Uterus (tissue), 4 donors: ENCODE results near the gene LIMK2. TPM values are rescaled to one million over a fixed set of nuclear protein-coding genes. Genes with fewer than 3 reads are reported as not detected.

Experiments
- DNase-seq, 2 donors: peaks; one replicate each; pipeline ENCODE4 v3.0.0-alpha.2; 2019 to 2020
- H3K27ac ChIP-seq, 2 donors: fragments of 200-600 bp; sonication (generic); 1 replicate in 1 of 2; 2 replicates in 1 of 2; pipeline ENCODE4 v1.5.1; 2016 to 2018
- H3K27me3 ChIP-seq, 2 donors: fragments of 200-600 bp; sonication (generic); one replicate each; pipeline ENCODE4 v1.5.1; 2018 to 2019; ENCODE audit warnings: control low read depth in 1 of 2
- H3K36me3 ChIP-seq, 2 donors: fragments of 200-600 bp; sonication (generic); one replicate each; pipeline ENCODE4 v1.5.1; 2019; ENCODE audit warnings: control low read depth in 1 of 2
- H3K4me1 ChIP-seq, 2 donors: fragments of 200-600 bp; sonication (generic); one replicate each; pipeline ENCODE4 v1.5.1; 2018 to 2019; ENCODE audit warnings: control low read depth in 1 of 2
- H3K4me3 ChIP-seq, 2 donors: fragments of 200-600 bp; sonication (generic); 1 replicate in 1 of 2; 2 replicates in 1 of 2; pipeline ENCODE4 v1.5.1; 2018 to 2019; ENCODE audit warnings: mild to moderate bottlenecking in 1 of 2
- H3K9me3 ChIP-seq, 2 donors: fragments of 200-600 bp; sonication (generic); one replicate each; pipeline ENCODE4 v1.5.1; 2019; ENCODE audit warnings: control low read depth in 1 of 2
- POLR2A ChIP-seq, 2 donors: fragments of 450-650 bp; IDR thresholded peaks; one replicate each; pipeline ENCODE4 v1.6.1; 2016; ENCODE audit warnings: antibody characterized with exemption in 2 of 2, mild to moderate bottlenecking in 1 of 2, moderate library complexity in 1 of 2
- intact Hi-C: fragments of 100-400 bp; cut with DNase I; formaldehyde crosslinking; loops from one replicate; pipeline ENCODE4 v1.15.1; 2023; ENCODE audit warnings: low total_unique reads
- total RNA-seq, 4 donors: library from RNA; depleted of rRNA in 3 of 4; stranded (reverse); fragments of >200 nt in 3 of 4; gene quantifications; one replicate each; pipeline versions ENCODE4 v1.1.0 to v1.2.4, GENCODE V29; 2014 to 2023
- TF ChIP-seq, protein P1 (sequence below), 4 experiments: fragments of 200-600 bp in 2 of 4; fragments of 450-650 bp in 2 of 4; sonication (generic) in 2 of 4; IDR thresholded peaks; one replicate each; pipeline ENCODE4 v1.5.1; 2016 to 2019; ENCODE audit warnings: antibody characterized with exemption in 4 of 4, mild to moderate bottlenecking in 2 of 4, moderate library complexity in 1 of 4
- donor health status: DM: yes; HTN: yes; CAD: no.

The LIMK2 gene
- total RNA-seq, 4 donors from 2014 or later: 7.2 to 52.0 (median 22.1) TPM

DNA sequence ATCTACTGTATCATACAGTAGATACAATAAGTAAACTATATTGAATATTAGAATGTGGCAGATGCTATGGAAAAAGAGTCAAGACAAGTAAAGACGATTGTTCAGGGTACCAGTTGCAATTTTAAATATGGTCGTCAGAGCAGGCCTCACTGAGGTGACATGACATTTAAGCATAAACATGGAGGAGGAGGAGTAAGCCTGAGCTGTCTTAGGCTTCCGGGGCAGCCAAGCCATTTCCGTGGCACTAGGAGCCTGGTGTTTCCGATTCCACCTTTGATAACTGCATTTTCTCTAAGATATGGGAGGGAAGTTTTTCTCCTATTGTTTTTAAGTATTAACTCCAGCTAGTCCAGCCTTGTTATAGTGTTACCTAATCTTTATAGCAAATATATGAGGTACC lies 65.6 kb downstream of the LIMK2 start:
- H3K36me3 ChIP-seq: no peaks in the 10 kb centered on the region
- TF ChIP-seq, protein P1, sequence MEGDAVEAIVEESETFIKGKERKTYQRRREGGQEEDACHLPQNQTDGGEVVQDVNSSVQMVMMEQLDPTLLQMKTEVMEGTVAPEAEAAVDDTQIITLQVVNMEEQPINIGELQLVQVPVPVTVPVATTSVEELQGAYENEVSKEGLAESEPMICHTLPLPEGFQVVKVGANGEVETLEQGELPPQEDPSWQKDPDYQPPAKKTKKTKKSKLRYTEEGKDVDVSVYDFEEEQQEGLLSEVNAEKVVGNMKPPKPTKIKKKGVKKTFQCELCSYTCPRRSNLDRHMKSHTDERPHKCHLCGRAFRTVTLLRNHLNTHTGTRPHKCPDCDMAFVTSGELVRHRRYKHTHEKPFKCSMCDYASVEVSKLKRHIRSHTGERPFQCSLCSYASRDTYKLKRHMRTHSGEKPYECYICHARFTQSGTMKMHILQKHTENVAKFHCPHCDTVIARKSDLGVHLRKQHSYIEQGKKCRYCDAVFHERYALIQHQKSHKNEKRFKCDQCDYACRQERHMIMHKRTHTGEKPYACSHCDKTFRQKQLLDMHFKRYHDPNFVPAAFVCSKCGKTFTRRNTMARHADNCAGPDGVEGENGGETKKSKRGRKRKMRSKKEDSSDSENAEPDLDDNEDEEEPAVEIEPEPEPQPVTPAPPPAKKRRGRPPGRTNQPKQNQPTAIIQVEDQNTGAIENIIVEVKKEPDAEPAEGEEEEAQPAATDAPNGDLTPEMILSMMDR (IDR thresholded peaks at IDR 0.05): no peak
- no peak for TF ChIP-seq POLR2A (IDR thresholded peaks at IDR 0.05)
- no peaks in the 10 kb centered on the region for H3K27me3 ChIP-seq
- no peak overlapping the region for H3K27ac ChIP-seq
- no peak overlapping the region for H3K4me3 ChIP-seq
- no peak for DNase-seq
- intact Hi-C loops: no loop called here
- no peaks in the 10 kb centered on the region for H3K9me3 ChIP-seq
- H3K4me1 ChIP-seq: no peaks in the 10 kb centered on the region

DNA sequence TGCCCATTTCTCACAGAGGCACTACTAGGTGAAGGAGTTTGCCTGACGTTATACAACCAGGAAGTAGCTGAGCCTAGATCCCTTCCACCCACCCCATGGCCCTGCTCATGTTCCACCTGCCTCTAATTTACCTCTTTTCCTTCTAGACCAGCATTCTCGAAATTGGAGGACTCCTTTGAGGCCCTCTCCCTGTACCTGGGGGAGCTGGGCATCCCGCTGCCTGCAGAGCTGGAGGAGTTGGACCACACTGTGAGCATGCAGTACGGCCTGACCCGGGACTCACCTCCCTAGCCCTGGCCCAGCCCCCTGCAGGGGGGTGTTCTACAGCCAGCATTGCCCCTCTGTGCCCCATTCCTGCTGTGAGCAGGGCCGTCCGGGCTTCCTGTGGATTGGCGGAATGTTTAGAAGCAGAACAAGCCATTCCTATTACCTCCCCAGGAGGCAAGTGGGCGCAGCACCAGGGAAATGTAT lies 66.1 kb downstream of the LIMK2 start:
- H3K36me3 ChIP-seq: no peaks in the 10 kb centered on the region
- no peak for DNase-seq
- intact Hi-C loops: no loop called here
- no peak for TF ChIP-seq POLR2A (IDR thresholded peaks at IDR 0.05)
- TF ChIP-seq, protein P1 (IDR thresholded peaks at IDR 0.05): no peak
- no peak overlapping the region for H3K4me3 ChIP-seq
- H3K4me1 ChIP-seq: no peaks in the 10 kb centered on the region
- no peaks in the 10 kb centered on the region for H3K27me3 ChIP-seq
- peak overlapping the region in 1 of 2 donors; percentile 42 for H3K27ac ChIP-seq
- H3K9me3 ChIP-seq: no peaks in the 10 kb centered on the region

DNA sequence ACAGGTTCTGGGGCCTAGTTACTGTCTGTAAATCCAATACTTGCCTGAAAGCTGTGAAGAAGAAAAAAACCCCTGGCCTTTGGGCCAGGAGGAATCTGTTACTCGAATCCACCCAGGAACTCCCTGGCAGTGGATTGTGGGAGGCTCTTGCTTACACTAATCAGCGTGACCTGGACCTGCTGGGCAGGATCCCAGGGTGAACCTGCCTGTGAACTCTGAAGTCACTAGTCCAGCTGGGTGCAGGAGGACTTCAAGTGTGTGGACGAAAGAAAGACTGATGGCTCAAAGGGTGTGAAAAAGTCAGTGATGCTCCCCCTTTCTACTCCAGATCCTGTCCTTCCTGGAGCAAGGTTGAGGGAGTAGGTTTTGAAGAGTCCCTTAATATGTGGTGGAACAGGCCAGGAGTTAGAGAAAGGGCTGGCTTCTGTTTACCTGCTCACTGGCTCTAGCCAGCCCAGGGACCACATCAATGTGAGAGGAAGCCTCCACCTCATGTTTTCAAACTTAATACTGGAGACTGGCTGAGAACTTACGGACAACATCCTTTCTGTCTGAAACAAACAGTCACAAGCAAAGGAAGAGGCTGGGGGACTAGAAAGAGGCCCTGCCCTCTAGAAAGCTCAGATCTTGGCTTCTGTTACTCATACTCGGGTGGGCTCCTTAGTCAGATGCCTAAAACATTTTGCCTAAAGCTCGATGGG lies 66.7 kb downstream of the LIMK2 start:
- H3K36me3 ChIP-seq: no peaks in the 10 kb centered on the region
- peak overlapping the region in 1 of 2 donors; percentile 42 for H3K27ac ChIP-seq
- no peaks in the 10 kb centered on the region for H3K9me3 ChIP-seq
- H3K4me3 ChIP-seq: no peak overlapping the region
- DNase-seq: no peak
- no peaks in the 10 kb centered on the region for H3K27me3 ChIP-seq
- intact Hi-C loops: no loop called here
- no peak for TF ChIP-seq POLR2A (IDR thresholded peaks at IDR 0.05)
- TF ChIP-seq, protein P1 (IDR thresholded peaks at IDR 0.05): no peak
- no peaks in the 10 kb centered on the region for H3K4me1 ChIP-seq

DNA sequence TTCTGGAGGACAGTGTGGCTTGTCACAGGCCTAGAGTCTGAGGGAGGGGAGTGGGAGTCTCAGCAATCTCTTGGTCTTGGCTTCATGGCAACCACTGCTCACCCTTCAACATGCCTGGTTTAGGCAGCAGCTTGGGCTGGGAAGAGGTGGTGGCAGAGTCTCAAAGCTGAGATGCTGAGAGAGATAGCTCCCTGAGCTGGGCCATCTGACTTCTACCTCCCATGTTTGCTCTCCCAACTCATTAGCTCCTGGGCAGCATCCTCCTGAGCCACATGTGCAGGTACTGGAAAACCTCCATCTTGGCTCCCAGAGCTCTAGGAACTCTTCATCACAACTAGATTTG lies 67.2 kb downstream of the LIMK2 start:
- Histone ChIP-seq H3K9me3 (no peaks in the 10 kb centered on the region), H3K4me1 (no peaks in the 10 kb centered on the region), H3K27ac (peak overlapping the region in 1 of 2 donors; percentile 42), H3K36me3 (no peaks in the 10 kb centered on the region), H3K4me3 (no peak overlapping the region), H3K27me3 (no peaks in the 10 kb centered on the region)
- no peak for DNase-seq
- intact Hi-C loops: no loop called here
- TF ChIP-seq, protein P1 (IDR thresholded peaks at IDR 0.05): no peak
- TF ChIP-seq POLR2A (IDR thresholded peaks at IDR 0.05): no peak

DNA sequence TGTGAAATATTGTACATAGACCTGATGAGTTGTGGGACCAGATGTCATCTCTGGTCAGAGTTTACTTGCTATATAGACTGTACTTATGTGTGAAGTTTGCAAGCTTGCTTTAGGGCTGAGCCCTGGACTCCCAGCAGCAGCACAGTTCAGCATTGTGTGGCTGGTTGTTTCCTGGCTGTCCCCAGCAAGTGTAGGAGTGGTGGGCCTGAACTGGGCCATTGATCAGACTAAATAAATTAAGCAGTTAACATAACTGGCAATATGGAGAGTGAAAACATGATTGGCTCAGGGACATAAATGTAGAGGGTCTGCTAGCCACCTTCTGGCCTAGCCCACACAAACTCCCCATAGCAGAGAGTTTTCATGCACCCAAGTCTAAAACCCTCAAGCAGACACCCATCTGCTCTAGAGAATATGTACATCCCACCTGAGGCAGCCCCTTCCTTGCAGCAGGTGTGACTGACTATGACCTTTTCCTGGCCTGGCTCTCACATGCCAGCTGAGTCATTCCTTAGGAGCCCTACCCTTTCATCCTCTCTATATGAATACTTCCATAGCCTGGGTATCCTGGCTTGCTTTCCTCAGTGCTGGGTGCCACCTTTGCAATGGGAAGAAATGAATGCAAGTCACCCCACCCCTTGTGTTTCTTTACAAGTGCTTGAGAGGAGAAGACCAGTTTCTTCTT lies 67.9 kb downstream of the LIMK2 start:
- H3K27ac ChIP-seq: peak overlapping the region in 1 of 2 donors; percentile 6
- H3K36me3 ChIP-seq: no peaks in the 10 kb centered on the region
- TF ChIP-seq POLR2A (IDR thresholded peaks at IDR 0.05): no peak
- TF ChIP-seq, protein P1 (IDR thresholded peaks at IDR 0.05): no peak
- intact Hi-C loops: no loop called here
- H3K4me3 ChIP-seq: no peak overlapping the region
- H3K27me3 ChIP-seq: no peaks in the 10 kb centered on the region
- DNase-seq: no peak
- H3K4me1 ChIP-seq: no peaks in the 10 kb centered on the region
- H3K9me3 ChIP-seq: no peaks in the 10 kb centered on the region
